Superior temporal gyrus (tissue), 1 donor: ENCODE measurements around the gene ZC2HC1B.
"Not testable (repeated sequence)": the region's sequence is repeated elsewhere in the genome, so short reads cannot be mapped to it uniquely, and the experiment has no call there.

Experiments
- DNase-seq: peaks from one replicate; pipeline ENCODE4 v3.0.0-alpha.2; 2016; ENCODE audit errors: extremely low spot score

ZC2HC1B gene

GRCh38 chr6:143868808-143869207 lies 4.5 kb downstream of the ZC2HC1B start:
- not testable (repeated sequence) for DNase-seq

GRCh38 chr6:143871202-143871730 lies 7.0 kb downstream of the ZC2HC1B start:
- not testable (repeated sequence) for DNase-seq

- no peak for DNase-seq
Observed at GRCh38 chr6:143872201-143872600, 7.9 kb downstream of the ZC2HC1B start.

GRCh38 chr6:143873600-143873999 lies 9.3 kb downstream of the ZC2HC1B start:
- DNase-seq, result not testable (repeated sequence)

- not testable (repeated sequence) for DNase-seq
Observed at GRCh38 chr6:143874503-143874902, 10.2 kb downstream of the ZC2HC1B start.

GRCh38 chr6:143877584-143878271 lies 13.5 kb downstream of the ZC2HC1B start:
- DNase-seq, result no peak

GRCh38 chr6:143878272-143878760 lies 14.0 kb downstream of the ZC2HC1B start:
- DNase-seq, result no peak

GRCh38 chr6:143880412-143880811 lies 16.1 kb downstream of the ZC2HC1B start:
- DNase-seq, result no peak

GRCh38 chr6:143882401-143882930 lies 18.2 kb downstream of the ZC2HC1B start:
- DNase-seq, result no peak

GRCh38 chr6:143884216-143884900 lies 20.1 kb downstream of the ZC2HC1B start:
- no peak for DNase-seq

GRCh38 chr6:143885116-143885515 lies 20.8 kb downstream of the ZC2HC1B start:
- DNase-seq, result no peak

- DNase-seq, result no peak
Observed at GRCh38 chr6:143894655-143895054, 30.4 kb downstream of the ZC2HC1B start.

- DNase-seq, result no peak
Observed at GRCh38 chr6:143896126-143896860, 32.0 kb downstream of the ZC2HC1B start.

- no peak for DNase-seq
Observed at GRCh38 chr6:143900358-143900757, 36.1 kb downstream of the ZC2HC1B start.

GRCh38 chr6:143901885-143902750 lies 37.8 kb downstream of the ZC2HC1B start:
- peak; percentile 24 for DNase-seq

- DNase-seq, result no peak
Observed at GRCh38 chr6:143902827-143903226, 38.6 kb downstream of the ZC2HC1B start.

- DNase-seq, result no peak
Observed at GRCh38 chr6:143911028-143911427, 46.8 kb downstream of the ZC2HC1B start.

- no peak for DNase-seq
Observed at GRCh38 chr6:143912671-143913070, 48.4 kb downstream of the ZC2HC1B start.

GRCh38 chr6:143917026-143917425 lies 52.8 kb downstream of the ZC2HC1B start:
- DNase-seq, result not testable (repeated sequence)

GRCh38 chr6:143928853-143929252 lies 64.6 kb downstream of the ZC2HC1B start:
- no peak for DNase-seq

- no peak for DNase-seq
Observed at GRCh38 chr6:143929975-143930374, 65.7 kb downstream of the ZC2HC1B start.
